Measurements from ENCODE around the gene CBFB.

CBFB gene

DNA sequence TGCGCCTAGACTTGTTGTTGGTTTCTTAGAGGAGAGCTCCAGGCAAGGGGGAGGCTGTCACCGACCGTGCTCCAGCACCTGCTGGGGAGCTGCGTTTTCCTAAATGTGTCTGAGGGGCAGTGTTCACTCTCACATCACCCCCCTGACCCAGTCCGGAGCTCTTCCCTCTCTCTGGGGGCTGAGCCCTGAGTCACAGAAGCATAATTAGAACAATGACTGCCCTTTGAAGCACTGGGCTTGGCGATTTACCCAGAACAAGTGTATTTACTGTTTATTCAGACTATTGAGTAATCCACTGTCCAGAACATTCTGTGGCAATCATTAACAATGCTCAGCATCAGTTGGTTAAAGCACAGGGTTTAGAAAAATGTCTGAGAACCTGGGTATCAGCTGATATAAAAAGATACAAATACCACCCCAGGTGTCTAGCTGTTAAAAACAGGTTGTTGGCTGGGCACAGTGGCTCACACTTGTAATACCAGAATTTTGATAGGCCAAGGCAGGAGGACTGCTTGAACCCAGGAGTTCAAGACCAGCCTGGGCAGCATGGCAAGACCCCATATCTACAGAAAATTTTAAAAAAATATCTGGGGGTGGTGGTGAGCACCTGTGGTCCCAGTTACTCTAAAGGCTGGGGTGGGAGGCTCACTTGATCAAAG is 32.5 kb upstream of the CBFB start:
- peak; percentile 87 for DNase-seq (ENCODE audit: low spot score)

DNA sequence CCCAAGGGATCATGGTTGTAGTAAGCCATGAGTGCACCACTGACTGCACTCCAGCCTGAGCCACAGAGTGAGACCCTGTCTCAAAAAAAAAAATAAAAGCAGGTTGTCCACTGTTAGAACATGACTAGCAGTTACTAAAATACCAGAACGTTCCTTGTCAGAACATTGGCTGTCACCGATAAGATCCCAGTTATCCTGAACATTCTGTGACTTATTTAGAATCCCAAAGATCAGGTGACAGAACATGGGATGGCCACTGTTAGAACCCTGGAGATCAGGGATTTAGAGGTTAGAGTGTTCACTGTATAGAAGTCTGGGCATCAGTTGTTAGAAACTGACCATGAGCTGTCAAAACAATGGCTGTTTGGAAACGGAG is 32.0 kb upstream of the CBFB start:
- Histone ChIP-seq H3K4me3 (no peak overlapping the region), H3K27ac (peak overlapping the region; percentile 84 to 89)
- TF ChIP-seq, protein P1, sequence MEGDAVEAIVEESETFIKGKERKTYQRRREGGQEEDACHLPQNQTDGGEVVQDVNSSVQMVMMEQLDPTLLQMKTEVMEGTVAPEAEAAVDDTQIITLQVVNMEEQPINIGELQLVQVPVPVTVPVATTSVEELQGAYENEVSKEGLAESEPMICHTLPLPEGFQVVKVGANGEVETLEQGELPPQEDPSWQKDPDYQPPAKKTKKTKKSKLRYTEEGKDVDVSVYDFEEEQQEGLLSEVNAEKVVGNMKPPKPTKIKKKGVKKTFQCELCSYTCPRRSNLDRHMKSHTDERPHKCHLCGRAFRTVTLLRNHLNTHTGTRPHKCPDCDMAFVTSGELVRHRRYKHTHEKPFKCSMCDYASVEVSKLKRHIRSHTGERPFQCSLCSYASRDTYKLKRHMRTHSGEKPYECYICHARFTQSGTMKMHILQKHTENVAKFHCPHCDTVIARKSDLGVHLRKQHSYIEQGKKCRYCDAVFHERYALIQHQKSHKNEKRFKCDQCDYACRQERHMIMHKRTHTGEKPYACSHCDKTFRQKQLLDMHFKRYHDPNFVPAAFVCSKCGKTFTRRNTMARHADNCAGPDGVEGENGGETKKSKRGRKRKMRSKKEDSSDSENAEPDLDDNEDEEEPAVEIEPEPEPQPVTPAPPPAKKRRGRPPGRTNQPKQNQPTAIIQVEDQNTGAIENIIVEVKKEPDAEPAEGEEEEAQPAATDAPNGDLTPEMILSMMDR (IDR thresholded peaks at IDR 0.05): no peak
- DNase-seq (ENCODE audit: low spot score): no peak

More for the DNA sequence above, 32.5 kb upstream of the CBFB start:
- H3K27ac ChIP-seq: peak overlapping the region; percentile 84 to 89
- TF ChIP-seq, protein P1 (IDR thresholded peaks at IDR 0.05): no peak
- H3K4me3 ChIP-seq: no peak overlapping the region

DNA sequence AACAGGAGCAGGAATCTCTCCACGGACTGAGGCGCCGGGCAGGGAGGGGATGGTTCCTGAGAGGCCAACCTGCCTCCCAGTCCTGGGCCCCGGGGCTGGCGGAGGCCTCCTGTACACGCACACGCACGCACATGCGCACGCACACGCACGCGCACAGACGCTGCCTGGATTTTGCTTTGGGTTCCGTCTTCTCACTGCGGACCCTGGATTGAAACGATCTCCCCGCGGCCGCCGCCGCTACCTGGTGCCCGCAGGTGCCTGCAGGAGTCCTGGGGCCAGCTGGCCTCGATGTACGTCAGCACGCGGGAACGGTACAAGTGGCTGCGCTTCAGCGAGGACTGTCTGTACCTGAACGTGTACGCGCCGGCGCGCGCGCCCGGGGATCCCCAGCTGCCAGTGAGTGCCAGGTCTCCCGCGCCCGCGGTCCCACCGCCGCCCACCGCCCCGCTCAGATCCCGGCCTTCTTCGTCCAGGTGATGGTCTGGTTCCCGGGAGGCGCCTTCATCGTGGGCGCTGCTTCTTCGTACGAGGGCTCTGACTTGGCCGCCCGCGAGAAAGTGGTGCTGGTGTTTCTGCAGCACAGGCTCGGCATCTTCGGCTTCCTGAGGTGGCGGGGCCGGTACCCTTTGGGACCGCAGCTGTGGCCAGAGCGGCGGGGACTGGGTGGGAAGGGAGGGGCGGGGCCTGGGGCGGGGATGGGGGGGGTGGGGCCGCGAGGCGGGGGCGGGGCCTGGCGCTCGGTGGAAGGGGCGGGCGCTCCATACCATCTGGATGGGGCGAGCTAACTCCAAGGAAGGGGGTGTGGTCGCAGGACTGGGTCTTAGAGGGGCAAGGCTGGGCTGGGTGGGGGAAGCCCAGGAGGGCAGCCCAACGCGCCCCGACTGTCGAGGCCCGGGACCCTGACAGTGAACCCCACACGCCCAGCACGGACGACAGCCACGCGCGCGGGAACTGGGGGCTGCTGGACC is 28.3 kb upstream of the CBFB start:
- peak overlapping the region; percentile 68 for H3K4me3 ChIP-seq
- TF ChIP-seq, protein P1 (IDR thresholded peaks at IDR 0.05): no peak
- H3K27ac ChIP-seq: peak overlapping the region; percentile 71 to 80
- DNase-seq (ENCODE audit: low spot score): no peak

DNA sequence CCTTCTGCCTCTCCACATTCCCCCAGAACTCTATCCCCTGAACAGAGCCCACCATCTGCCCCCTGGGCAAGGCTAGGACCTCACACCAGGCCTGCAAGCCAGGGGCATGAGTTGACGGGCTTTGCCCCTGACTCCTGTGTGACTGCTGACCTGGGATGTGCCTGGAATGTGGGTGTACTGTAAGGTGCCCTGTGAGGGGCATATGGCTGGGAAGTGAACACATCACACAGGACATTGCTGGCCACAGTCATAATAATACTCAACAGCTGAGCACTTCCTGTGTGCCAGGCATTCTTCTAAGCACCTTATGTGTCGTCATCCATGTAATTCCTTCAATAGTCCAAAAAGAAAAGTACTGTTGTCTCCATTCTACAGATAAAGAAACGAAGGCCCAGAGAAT is 27.2 kb upstream of the CBFB start:
- Histone ChIP-seq H3K4me3 (peak overlapping the region; percentile 68), H3K27ac (no peak overlapping the region)
- TF ChIP-seq, protein P1 (IDR thresholded peaks at IDR 0.05): no peak
- DNase-seq (ENCODE audit: low spot score): no peak

DNA sequence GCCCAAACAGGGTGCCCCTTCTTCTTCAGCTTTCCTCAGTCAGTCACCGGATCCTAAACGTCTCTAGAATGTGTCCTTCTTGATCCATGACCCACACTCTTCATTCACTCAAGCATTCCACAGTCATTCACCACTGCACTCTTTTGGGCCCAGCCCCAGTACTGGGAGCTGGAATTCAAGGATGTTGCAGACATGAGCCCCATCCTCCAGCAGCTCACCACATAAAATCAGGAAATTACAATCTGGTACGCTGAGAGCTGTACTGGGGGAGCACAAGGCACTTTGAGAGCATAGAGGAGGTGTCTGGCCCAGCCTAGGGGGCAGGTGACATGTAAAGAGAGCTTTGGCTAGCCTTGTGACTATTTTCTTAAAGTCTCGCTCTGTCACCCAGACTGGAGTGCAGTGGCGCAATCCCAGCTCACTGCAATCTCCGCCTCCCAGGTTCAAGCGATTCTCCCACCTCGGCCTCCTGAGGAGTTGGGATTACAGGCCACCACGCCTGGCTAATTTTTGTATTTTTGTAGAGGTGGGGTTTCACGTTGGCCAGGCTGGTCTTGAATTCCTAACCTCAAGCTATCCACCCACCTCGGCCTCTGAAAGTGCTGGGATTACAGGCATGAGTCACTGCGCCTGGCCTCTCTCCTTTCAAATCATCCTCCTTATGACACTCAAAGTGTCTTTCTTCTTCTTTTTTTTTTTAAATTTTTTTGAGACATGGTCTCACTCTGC is 21.9 kb upstream of the CBFB start:
- no peak overlapping the region for H3K27ac ChIP-seq
- no peak for DNase-seq (ENCODE audit: low spot score)
- TF ChIP-seq, protein P1 (IDR thresholded peaks at IDR 0.05): no peak
- H3K4me3 ChIP-seq: no peak overlapping the region

DNA sequence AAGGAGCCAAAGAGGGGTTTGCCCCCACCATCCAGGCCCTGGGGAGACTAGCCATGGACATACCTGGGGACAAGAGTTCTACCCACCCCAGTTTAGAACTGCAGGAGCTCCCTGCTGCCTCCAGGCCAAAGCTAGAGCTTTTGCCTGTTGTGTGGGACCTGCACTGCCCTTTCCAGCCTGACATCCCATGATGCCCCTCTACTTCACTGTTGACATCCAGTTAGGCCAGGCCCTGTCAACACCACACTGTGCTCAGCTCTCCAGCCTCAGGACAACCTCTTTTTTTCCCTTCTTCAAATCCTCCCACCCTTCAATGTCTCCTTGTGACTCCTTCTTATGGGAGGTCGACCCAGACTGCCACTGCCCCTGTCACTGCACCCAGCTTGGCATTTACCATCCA is 19.8 kb upstream of the CBFB start:
- no peak for DNase-seq (ENCODE audit: low spot score)
- Histone ChIP-seq H3K27ac (no peak overlapping the region), H3K4me3 (no peak overlapping the region)
- TF ChIP-seq, protein P1 (IDR thresholded peaks at IDR 0.05): no peak

All from coronary artery (tissue), 2 donors.